ENCODE data around the gene DERL2.
"Not testable (repeated sequence)": the region's sequence is repeated elsewhere in the genome, so short reads cannot be mapped to it uniquely, and the experiment has no call there.

The DERL2 gene

GRCh38 chr17:5438716-5439445 is 47.1 kb downstream of the DERL2 start, which contains the start of gene C1QBP:
Gene C1QBP, minus strand, starts transcription at chr17:5439155. Its CDS starts 82 bp downstream, at chr17:5439073.
- TF ChIP-seq CTCF (conservative IDR thresholded peaks at IDR 0.05), result peak; percentile 100
- TF ChIP-seq ZFX (IDR thresholded peaks at IDR 0.05), result peak; percentile 99

GRCh38 chr17:5437721-5438317 is 48.2 kb downstream of the DERL2 start:
- no peak for TF ChIP-seq CTCF (conservative IDR thresholded peaks at IDR 0.05)
- TF ChIP-seq ZFX (IDR thresholded peaks at IDR 0.05), result no peak
- peak overlapping the region; percentile 88 for H3K27ac ChIP-seq

More at GRCh38 chr17:5438716-5439445, 47.1 kb downstream of the DERL2 start, which contains the start of gene C1QBP:
- peak within 1 kb of the TSS; percentile 88 for H3K27ac ChIP-seq

- H3K27ac ChIP-seq, result not testable (repeated sequence)
These were observed 50.1 kb downstream of the DERL2 start for GRCh38 chr17:5435781-5436315.

GRCh38 chr17:5434984-5435383 is 51.0 kb downstream of the DERL2 start:
- no peak for TF ChIP-seq CTCF (conservative IDR thresholded peaks at IDR 0.05)
- no peak for TF ChIP-seq ZFX (IDR thresholded peaks at IDR 0.05)
- peak overlapping the region; percentile 6; the same call in 1 of the 2 replicates for H3K27ac ChIP-seq

- TF ChIP-seq ZFX (IDR thresholded peaks at IDR 0.05) (no peak), CTCF (conservative IDR thresholded peaks at IDR 0.05) (no peak)
- no peak overlapping the region for H3K27ac ChIP-seq
These were observed 53.9 kb downstream of the DERL2 start for GRCh38 chr17:5431949-5432556.

- peak; percentile 23 for TF ChIP-seq CTCF (conservative IDR thresholded peaks at IDR 0.05)
- not testable (repeated sequence) for H3K27ac ChIP-seq
These were observed 54.7 kb downstream of the DERL2 start for GRCh38 chr17:5431234-5431633.

- TF ChIP-seq CTCF (conservative IDR thresholded peaks at IDR 0.05) (no peak), ZFX (IDR thresholded peaks at IDR 0.05) (no peak)
- no peak overlapping the region for H3K27ac ChIP-seq
These were observed 55.5 kb downstream of the DERL2 start for GRCh38 chr17:5430413-5430999.
